ENCODE measurements around the gene ART3. TPM values are rescaled to one million over a fixed set of nuclear protein-coding genes. Genes with fewer than 3 reads are reported as not detected.

ART3 gene
- total RNA-seq, 1 donor from 2014 or later: 19.3 TPM

- no peak overlapping the region for H3K9ac ChIP-seq (ENCODE audit: low read depth in 1 of 3, low read length in 3 of 3)
- H3K27me3 ChIP-seq (ENCODE audit: control insufficient read depth in 3 of 3, insufficient read depth in 3 of 3, low read length in 3 of 3): no peaks in the 10 kb centered on the region
- no peaks in the 10 kb centered on the region for H3K4me1 ChIP-seq (ENCODE audit: control insufficient read depth in 3 of 3, insufficient read depth in 3 of 3, low read length in 3 of 3)
- no peaks in the 10 kb centered on the region for H3K9me3 ChIP-seq (ENCODE audit: control insufficient read depth in 3 of 3, low read length in 3 of 3)
- no peak overlapping the region for H3K4me3 ChIP-seq (ENCODE audit: low read length in 3 of 3)
- no peak overlapping the region for H3K27ac ChIP-seq (ENCODE audit: low read depth, low read length)
- H3K36me3 ChIP-seq (ENCODE audit: control insufficient read depth in 3 of 3, insufficient read depth in 3 of 3, low read length in 3 of 3): peaks cover 17 to 50% (median 44%) of the 10 kb centered on the region in 3 donors
These were observed 45.7 kb downstream of the ART3 start for GRCh38 chr4:76120199-76120598.

DNA sequence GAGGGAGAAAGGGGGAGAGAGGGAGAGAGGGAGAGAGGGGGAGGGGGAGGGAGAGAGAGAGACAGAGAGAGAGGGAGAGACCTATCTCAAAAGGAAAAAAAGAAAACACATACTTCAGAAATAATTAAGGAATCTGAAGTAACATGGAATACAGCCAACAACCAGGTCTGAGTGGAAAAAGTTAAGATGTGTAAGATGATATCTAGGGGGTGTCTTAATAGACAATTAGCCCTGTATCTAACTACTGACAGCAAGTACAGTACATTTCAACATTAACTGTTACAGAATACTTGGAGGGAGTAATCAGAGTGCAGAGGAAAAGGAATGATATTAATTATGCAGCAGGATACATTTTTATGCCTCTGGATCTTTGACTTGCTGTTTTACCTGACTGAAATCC lies 51.3 kb downstream of the ART3 start:
- H3K27me3 ChIP-seq (ENCODE audit: control insufficient read depth in 3 of 3, insufficient read depth in 3 of 3, low read length in 3 of 3): no peaks in the 10 kb centered on the region
- no peak overlapping the region for H3K9ac ChIP-seq (ENCODE audit: low read depth in 1 of 3, low read length in 3 of 3)
- peaks cover 0 to 36% (median 26%) of the 10 kb centered on the region in 3 donors for H3K36me3 ChIP-seq (ENCODE audit: control insufficient read depth in 3 of 3, insufficient read depth in 3 of 3, low read length in 3 of 3)
- H3K4me3 ChIP-seq (ENCODE audit: low read length in 3 of 3): no peak overlapping the region
- no peaks in the 10 kb centered on the region for H3K4me1 ChIP-seq (ENCODE audit: control insufficient read depth in 3 of 3, insufficient read depth in 3 of 3, low read length in 3 of 3)
- no peaks in the 10 kb centered on the region for H3K9me3 ChIP-seq (ENCODE audit: control insufficient read depth in 3 of 3, low read length in 3 of 3)
- no peak overlapping the region for H3K27ac ChIP-seq (ENCODE audit: low read depth, low read length)

- no peaks in the 10 kb centered on the region for H3K9me3 ChIP-seq (ENCODE audit: control insufficient read depth in 3 of 3, low read length in 3 of 3)
- H3K27ac ChIP-seq (ENCODE audit: low read depth, low read length): no peak overlapping the region
- H3K36me3 ChIP-seq (ENCODE audit: control insufficient read depth in 3 of 3, insufficient read depth in 3 of 3, low read length in 3 of 3): peaks cover 0 to 22% (median 16%) of the 10 kb centered on the region in 3 donors
- H3K27me3 ChIP-seq (ENCODE audit: control insufficient read depth in 3 of 3, insufficient read depth in 3 of 3, low read length in 3 of 3): no peaks in the 10 kb centered on the region
- H3K9ac ChIP-seq (ENCODE audit: low read depth in 1 of 3, low read length in 3 of 3): no peak overlapping the region
- no peak overlapping the region for H3K4me3 ChIP-seq (ENCODE audit: low read length in 3 of 3)
- H3K4me1 ChIP-seq (ENCODE audit: control insufficient read depth in 3 of 3, insufficient read depth in 3 of 3, low read length in 3 of 3): no peaks in the 10 kb centered on the region
These were observed 53.2 kb downstream of the ART3 start for GRCh38 chr4:76127754-76128153.

DNA sequence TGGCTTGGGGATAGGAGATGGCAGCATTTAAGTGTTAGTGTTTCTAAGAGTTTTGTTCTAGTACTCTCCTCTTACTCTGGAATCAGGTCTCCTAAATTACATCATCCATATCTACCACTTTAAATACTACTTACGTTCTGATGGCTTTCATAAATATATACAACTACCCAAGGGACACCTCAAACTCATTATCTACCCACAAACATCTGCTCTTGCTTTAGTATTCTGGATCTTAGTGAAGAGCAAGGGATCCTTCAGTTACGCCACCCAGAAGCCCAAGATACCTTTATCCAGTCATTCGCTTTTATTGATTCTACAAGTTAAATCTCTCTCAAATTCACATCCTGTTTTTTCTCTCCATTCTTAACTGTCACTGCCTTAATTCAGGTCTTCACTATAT lies 66.7 kb downstream of the ART3 start:
- Histone ChIP-seq H3K4me1 (ENCODE audit: control insufficient read depth in 3 of 3, insufficient read depth in 3 of 3, low read length in 3 of 3) (peaks cover 0 to 6% (median 3%) of the 10 kb centered on the region in 3 donors), H3K9ac (ENCODE audit: low read depth in 1 of 3, low read length in 3 of 3) (no peak overlapping the region), H3K27me3 (ENCODE audit: control insufficient read depth in 3 of 3, insufficient read depth in 3 of 3, low read length in 3 of 3) (no peaks in the 10 kb centered on the region), H3K36me3 (ENCODE audit: control insufficient read depth in 3 of 3, insufficient read depth in 3 of 3, low read length in 3 of 3) (peaks cover 0 to 46% (median 35%) of the 10 kb centered on the region in 3 donors), H3K4me3 (ENCODE audit: low read length in 3 of 3) (no peak overlapping the region), H3K9me3 (ENCODE audit: control insufficient read depth in 3 of 3, low read length in 3 of 3) (no peaks in the 10 kb centered on the region), H3K27ac (ENCODE audit: low read depth, low read length) (no peak overlapping the region)

DNA sequence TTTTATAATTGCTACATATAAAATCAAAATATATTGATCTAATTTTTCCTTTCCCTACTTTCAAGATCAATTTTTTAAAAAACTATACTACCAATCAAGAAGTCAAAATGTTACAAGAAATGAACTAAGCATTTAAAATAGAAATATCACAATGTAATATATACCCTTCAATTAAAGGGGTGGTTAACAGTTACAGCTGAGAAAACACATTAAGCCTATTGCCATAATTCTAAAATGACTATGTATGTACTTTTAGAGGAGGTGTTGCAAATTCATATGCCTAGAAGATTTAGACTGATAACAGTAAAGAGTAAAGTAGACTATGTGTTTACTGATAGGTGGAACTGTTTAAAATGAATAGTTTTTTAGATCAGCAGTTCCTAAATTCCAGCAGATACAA lies 70.0 kb downstream of the ART3 start:
- Histone ChIP-seq H3K27me3 (ENCODE audit: control insufficient read depth in 3 of 3, insufficient read depth in 3 of 3, low read length in 3 of 3) (no peaks in the 10 kb centered on the region), H3K9ac (ENCODE audit: low read depth in 1 of 3, low read length in 3 of 3) (no peak overlapping the region), H3K4me1 (ENCODE audit: control insufficient read depth in 3 of 3, insufficient read depth in 3 of 3, low read length in 3 of 3) (peaks cover 18 to 23% (median 19%) of the 10 kb centered on the region in 3 donors), H3K27ac (ENCODE audit: low read depth, low read length) (no peak overlapping the region), H3K9me3 (ENCODE audit: control insufficient read depth in 3 of 3, low read length in 3 of 3) (no peaks in the 10 kb centered on the region), H3K4me3 (ENCODE audit: low read length in 3 of 3) (no peak overlapping the region), H3K36me3 (ENCODE audit: control insufficient read depth in 3 of 3, insufficient read depth in 3 of 3, low read length in 3 of 3) (peaks cover 0 to 26% (median 24%) of the 10 kb centered on the region in 3 donors)

- H3K9me3 ChIP-seq (ENCODE audit: control insufficient read depth in 3 of 3, low read length in 3 of 3): no peaks in the 10 kb centered on the region
- H3K27ac ChIP-seq (ENCODE audit: low read depth, low read length): peak overlapping the region; percentile 90
- peaks cover 0 to 6% (median 4%) of the 10 kb centered on the region in 3 donors for H3K36me3 ChIP-seq (ENCODE audit: control insufficient read depth in 3 of 3, insufficient read depth in 3 of 3, low read length in 3 of 3)
- peak overlapping the region; percentile 93 to 97 (median 96) for H3K9ac ChIP-seq (ENCODE audit: low read depth in 1 of 3, low read length in 3 of 3)
- peak overlapping the region; percentile 90 to 96 (median 94) for H3K4me3 ChIP-seq (ENCODE audit: low read length in 3 of 3)
- peaks cover 19 to 26% (median 19%) of the 10 kb centered on the region in 3 donors for H3K4me1 ChIP-seq (ENCODE audit: control insufficient read depth in 3 of 3, insufficient read depth in 3 of 3, low read length in 3 of 3)
- H3K27me3 ChIP-seq (ENCODE audit: control insufficient read depth in 3 of 3, insufficient read depth in 3 of 3, low read length in 3 of 3): no peaks in the 10 kb centered on the region
These were observed 73.1 kb downstream of the ART3 start for GRCh38 chr4:76147454-76148141.

DNA sequence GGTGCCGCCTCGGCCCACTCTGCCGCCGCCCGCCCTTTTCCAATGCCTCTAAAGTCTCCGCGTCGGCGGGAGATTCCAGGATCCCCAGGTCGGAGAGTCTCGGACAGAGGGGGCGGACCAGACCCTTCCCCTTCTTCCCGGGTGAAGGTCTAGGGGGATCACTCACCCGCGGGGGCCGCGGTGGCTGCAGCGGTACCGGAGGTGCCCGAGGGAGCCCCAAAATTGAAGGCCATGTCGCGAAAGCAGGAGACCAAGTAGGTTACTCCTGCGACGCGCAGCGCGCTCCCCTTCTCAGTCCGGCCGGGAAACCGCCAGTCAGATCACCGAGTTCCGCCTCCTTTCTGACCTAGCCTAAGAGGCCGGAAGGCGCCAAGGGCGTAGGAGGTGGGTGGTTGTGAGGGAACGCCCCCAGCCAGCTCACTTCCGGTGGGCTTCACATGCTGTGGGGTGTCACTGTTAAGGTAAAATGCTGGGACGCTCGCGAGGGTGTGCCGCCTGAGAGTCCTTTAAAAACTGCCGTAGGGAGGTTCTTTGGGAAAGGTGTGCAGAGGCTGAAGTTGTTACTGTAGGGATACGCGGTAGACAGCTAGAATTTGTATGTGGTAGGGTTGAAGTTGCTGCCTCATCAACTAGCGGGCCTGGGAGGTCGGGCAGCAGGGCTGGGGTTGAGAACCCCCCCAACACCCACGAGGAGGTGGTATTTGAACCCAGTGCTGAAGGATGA lies 73.8 kb downstream of the ART3 start, which contains the start of gene NUP54:
NUP54 (minus strand) TSS at position 256 of the 724 bp plus-strand sequence; CDS start at position 233, 23 bp downstream.
- Histone ChIP-seq H3K9ac (ENCODE audit: low read depth in 1 of 3, low read length in 3 of 3) (peak within 1 kb of the TSS; percentile 93 to 97 (median 96)), H3K36me3 (ENCODE audit: control insufficient read depth in 3 of 3, insufficient read depth in 3 of 3, low read length in 3 of 3) (peaks cover 0 to 5% (median 3%) of the 10 kb centered on the region in 3 donors), H3K27me3 (ENCODE audit: control insufficient read depth in 3 of 3, insufficient read depth in 3 of 3, low read length in 3 of 3) (no peaks in the 10 kb centered on the region), H3K4me1 (ENCODE audit: control insufficient read depth in 3 of 3, insufficient read depth in 3 of 3, low read length in 3 of 3) (peaks cover 19 to 26% (median 19%) of the 10 kb centered on the region in 3 donors), H3K9me3 (ENCODE audit: control insufficient read depth in 3 of 3, low read length in 3 of 3) (no peaks in the 10 kb centered on the region), H3K4me3 (ENCODE audit: low read length in 3 of 3) (peak within 1 kb of the TSS; percentile 90 to 96 (median 94)), H3K27ac (ENCODE audit: low read depth, low read length) (peak within 1 kb of the TSS; percentile 90)

DNA sequence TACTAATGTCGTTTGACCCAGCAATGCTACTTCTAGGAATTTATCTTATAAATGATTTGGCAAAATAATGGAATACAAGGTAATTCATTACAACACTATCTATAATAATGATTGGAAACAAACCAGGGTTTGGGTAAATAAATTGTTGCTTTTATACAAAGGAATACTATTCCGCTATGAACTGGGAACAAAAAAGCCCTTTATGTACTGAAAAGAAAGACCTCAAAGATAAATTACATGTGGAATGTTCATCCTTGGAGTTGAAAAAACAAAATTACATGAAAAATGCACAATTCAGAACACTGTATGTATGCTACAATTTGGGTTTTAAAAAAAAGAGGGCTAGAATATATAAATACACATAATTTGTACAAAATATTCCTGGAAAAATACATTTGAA lies 78.8 kb downstream of the ART3 start:
- H3K36me3 ChIP-seq (ENCODE audit: control insufficient read depth in 3 of 3, insufficient read depth in 3 of 3, low read length in 3 of 3): peaks cover 0 to 4% (median 0%) of the 10 kb centered on the region in 3 donors
- no peak overlapping the region for H3K27ac ChIP-seq (ENCODE audit: low read depth, low read length)
- H3K9me3 ChIP-seq (ENCODE audit: control insufficient read depth in 3 of 3, low read length in 3 of 3): no peaks in the 10 kb centered on the region
- peaks cover 0 to 12% (median 10%) of the 10 kb centered on the region in 3 donors for H3K4me1 ChIP-seq (ENCODE audit: control insufficient read depth in 3 of 3, insufficient read depth in 3 of 3, low read length in 3 of 3)
- H3K4me3 ChIP-seq (ENCODE audit: low read length in 3 of 3): no peak overlapping the region
- no peaks in the 10 kb centered on the region for H3K27me3 ChIP-seq (ENCODE audit: control insufficient read depth in 3 of 3, insufficient read depth in 3 of 3, low read length in 3 of 3)
- H3K9ac ChIP-seq (ENCODE audit: low read depth in 1 of 3, low read length in 3 of 3): no peak overlapping the region

DNA sequence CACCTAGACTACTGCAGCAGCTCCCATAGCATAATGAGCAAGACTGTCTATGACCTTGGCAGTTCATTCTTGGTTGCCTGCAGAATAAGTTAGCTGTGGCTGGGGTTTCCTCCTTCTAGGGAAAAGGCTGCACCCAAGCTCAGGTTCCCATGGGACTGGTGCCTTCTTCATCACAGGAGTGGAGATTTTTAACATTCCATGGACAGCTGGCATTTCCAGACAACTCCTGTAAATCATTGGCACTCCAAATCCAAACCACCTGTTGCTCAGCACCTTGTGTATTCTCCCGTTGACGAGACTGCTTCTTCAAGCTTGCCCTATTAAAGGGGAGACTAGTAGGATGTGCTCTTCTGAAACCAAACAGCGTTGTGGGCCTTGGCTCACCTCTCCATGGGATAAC lies 81.5 kb downstream of the ART3 start:
- Histone ChIP-seq H3K27me3 (ENCODE audit: control insufficient read depth in 3 of 3, insufficient read depth in 3 of 3, low read length in 3 of 3) (no peaks in the 10 kb centered on the region), H3K9ac (ENCODE audit: low read depth in 1 of 3, low read length in 3 of 3) (no peak overlapping the region), H3K4me1 (ENCODE audit: control insufficient read depth in 3 of 3, insufficient read depth in 3 of 3, low read length in 3 of 3) (peaks cover 0 to 5% (median 0%) of the 10 kb centered on the region in 3 donors), H3K9me3 (ENCODE audit: control insufficient read depth in 3 of 3, low read length in 3 of 3) (no peaks in the 10 kb centered on the region), H3K4me3 (ENCODE audit: low read length in 3 of 3) (no peak overlapping the region), H3K27ac (ENCODE audit: low read depth, low read length) (no peak overlapping the region), H3K36me3 (ENCODE audit: control insufficient read depth in 3 of 3, insufficient read depth in 3 of 3, low read length in 3 of 3) (peaks cover 0 to 19% (median 17%) of the 10 kb centered on the region in 3 donors)

- H3K27me3 ChIP-seq (ENCODE audit: control insufficient read depth in 3 of 3, insufficient read depth in 3 of 3, low read length in 3 of 3): no peaks in the 10 kb centered on the region
- no peak overlapping the region for H3K9ac ChIP-seq (ENCODE audit: low read depth in 1 of 3, low read length in 3 of 3)
These were observed 82.1 kb downstream of the ART3 start for GRCh38 chr4:76156635-76157034.

More at GRCh38 chr4:76156635-76157034, 82.1 kb downstream of the ART3 start:
- H3K4me3 ChIP-seq (ENCODE audit: low read length in 3 of 3): no peak overlapping the region
- peaks cover 2 to 25% (median 23%) of the 10 kb centered on the region in 3 donors for H3K36me3 ChIP-seq (ENCODE audit: control insufficient read depth in 3 of 3, insufficient read depth in 3 of 3, low read length in 3 of 3)
- H3K27ac ChIP-seq (ENCODE audit: low read depth, low read length): no peak overlapping the region
- H3K4me1 ChIP-seq (ENCODE audit: control insufficient read depth in 3 of 3, insufficient read depth in 3 of 3, low read length in 3 of 3): peaks cover 0 to 5% (median 0%) of the 10 kb centered on the region in 3 donors
- no peaks in the 10 kb centered on the region for H3K9me3 ChIP-seq (ENCODE audit: control insufficient read depth in 3 of 3, low read length in 3 of 3)
